ENCODE data around the gene RINL.

GRCh38 chr19:38831142-38831605, 46.9 kb downstream of the RINL start:
- no peak for TF ChIP-seq EP300 (IDR thresholded peaks at IDR 0.05)
- no peak for TF ChIP-seq POLR2A (IDR thresholded peaks at IDR 0.05)

Data from ovary (tissue), 1 donor.